AG10803 (cell line): ENCODE data around the gene ARGFX.

ENCODE experiments used
- DNase-seq: peaks from one replicate; pipeline ENCODE4 v3.0.0; 2010; ENCODE audit warnings: low read depth
- H3K4me3 ChIP-seq: 2 replicates; pipeline ENCODE4 v1.5.1; 2011; ENCODE audit warnings: mild to moderate bottlenecking, low read length, control low read depth
- TF ChIP-seq, protein P1 (sequence below): conservative IDR thresholded peaks from 2 replicates; pipeline ENCODE4 v1.5.1; 2011; ENCODE audit warnings: mild to moderate bottlenecking, low read length, control low read depth, inconsistent platforms

Gene ARGFX

DNA sequence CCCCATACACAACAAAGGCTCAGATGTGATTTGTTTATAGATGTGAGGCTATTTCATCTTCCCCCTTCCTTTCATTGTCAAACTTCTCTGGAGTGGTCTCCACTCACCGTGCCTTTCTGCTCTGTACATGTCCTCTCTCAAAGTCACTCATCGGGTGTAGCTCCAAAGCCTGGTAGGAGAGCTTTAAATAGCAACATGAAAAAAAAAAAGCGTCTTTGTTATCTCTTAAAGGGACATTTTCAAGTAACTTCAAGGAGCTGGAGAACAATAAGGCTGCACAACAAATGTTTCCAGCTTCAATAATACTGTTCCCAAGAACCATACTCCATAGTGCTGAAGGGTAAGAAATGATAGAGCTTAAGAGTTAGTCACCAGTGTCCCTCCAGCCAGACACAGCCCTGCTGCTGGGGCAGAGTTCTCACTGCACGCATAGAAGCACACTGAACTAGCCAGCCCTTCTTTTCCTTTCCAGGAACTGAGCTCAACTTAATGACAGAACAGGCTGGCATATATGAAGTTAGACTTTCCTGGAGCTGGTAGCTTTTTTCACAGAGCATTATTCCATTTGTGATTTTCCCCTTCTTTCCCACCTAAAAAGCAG lies 33.6 kb downstream of the ARGFX start:
- TF ChIP-seq, protein P1, sequence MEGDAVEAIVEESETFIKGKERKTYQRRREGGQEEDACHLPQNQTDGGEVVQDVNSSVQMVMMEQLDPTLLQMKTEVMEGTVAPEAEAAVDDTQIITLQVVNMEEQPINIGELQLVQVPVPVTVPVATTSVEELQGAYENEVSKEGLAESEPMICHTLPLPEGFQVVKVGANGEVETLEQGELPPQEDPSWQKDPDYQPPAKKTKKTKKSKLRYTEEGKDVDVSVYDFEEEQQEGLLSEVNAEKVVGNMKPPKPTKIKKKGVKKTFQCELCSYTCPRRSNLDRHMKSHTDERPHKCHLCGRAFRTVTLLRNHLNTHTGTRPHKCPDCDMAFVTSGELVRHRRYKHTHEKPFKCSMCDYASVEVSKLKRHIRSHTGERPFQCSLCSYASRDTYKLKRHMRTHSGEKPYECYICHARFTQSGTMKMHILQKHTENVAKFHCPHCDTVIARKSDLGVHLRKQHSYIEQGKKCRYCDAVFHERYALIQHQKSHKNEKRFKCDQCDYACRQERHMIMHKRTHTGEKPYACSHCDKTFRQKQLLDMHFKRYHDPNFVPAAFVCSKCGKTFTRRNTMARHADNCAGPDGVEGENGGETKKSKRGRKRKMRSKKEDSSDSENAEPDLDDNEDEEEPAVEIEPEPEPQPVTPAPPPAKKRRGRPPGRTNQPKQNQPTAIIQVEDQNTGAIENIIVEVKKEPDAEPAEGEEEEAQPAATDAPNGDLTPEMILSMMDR = no peak
- no peak for DNase-seq

DNA sequence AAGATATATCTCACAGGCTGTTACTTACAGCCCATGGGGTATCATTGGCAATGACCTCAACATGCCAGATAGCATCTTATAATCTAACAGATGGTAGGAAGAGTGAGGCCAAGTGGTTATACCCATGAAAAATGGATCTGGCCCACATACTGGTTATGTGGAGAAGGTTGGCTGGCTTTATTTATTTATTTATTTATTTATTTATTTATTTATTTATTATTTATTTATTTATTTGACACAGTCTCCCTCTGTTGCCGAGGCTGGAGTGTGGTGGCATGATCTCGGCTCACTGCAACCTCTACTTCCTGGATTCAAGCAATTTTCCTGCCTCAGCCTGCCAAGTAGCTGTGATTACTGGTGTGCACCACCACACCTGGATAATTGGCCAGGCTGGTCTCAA lies 37.0 kb downstream of the ARGFX start:
- TF ChIP-seq, protein P1 = no peak
- no peak overlapping the region for H3K4me3 ChIP-seq
- DNase-seq = no peak

More for the DNA sequence above, 33.6 kb downstream of the ARGFX start:
- no peak overlapping the region for H3K4me3 ChIP-seq

DNA sequence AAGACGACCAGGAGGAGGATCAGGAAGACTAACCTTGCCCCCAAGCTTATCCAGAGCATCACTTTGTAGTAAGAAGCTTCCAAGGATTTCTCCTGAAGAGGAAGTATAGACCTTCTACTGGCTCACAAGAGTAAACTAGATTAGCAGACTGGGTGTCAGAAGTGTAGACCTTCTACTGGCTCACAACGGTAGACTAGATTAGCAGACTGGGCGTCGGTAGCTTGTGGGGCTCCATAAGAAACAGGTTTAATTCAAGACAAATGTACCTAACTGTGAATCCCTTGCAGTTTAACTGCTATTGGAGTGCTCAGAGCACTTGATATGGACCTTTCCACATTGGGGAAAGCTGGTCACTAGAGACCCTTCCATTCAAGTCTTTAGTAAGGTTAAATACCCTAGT lies 38.4 kb downstream of the ARGFX start:
- H3K4me3 ChIP-seq = no peak overlapping the region
- no peak for DNase-seq
- TF ChIP-seq, protein P1 = no peak
